Colonic mucosa (tissue), 4 donors: ENCODE data around the gene SNRK. TPM values are rescaled to one million over a fixed set of nuclear protein-coding genes. Genes with fewer than 3 reads are reported as not detected.

Experiments
- DNase-seq: peaks from one replicate; pipeline ENCODE4 v3.0.0-alpha.2; 2020
- H3K27ac ChIP-seq: fragments of 200-600 bp; one replicate; pipeline ENCODE4 v1.8.0; 2021
- H3K27me3 ChIP-seq: fragments of 200-600 bp; one replicate; pipeline ENCODE4 v1.8.0; 2021
- H3K36me3 ChIP-seq: fragments of 200-600 bp; one replicate; pipeline ENCODE4 v1.8.0; 2021
- H3K4me1 ChIP-seq: fragments of 200-600 bp; one replicate; pipeline ENCODE4 v1.8.0; 2021; ENCODE audit warnings: mild to moderate bottlenecking
- H3K4me3 ChIP-seq: fragments of 200-600 bp; one replicate; pipeline ENCODE4 v1.8.0; 2021
- H3K9ac ChIP-seq, 2 donors: one replicate each; pipeline ENCODE4 v1.7.0; 2013; ENCODE audit warnings: control low read depth in 2 of 2, low read depth in 2 of 2, low read length in 2 of 2
- H3K9me3 ChIP-seq: fragments of 200-600 bp; one replicate; pipeline ENCODE4 v1.8.0; 2021
- intact Hi-C: fragments of 100-400 bp; cut with DNase I; formaldehyde crosslinking; loops from one replicate; pipeline ENCODE4 v1.14.1; 2022
- total RNA-seq, 2 donors: library from RNA; stranded (reverse); fragmentation: NEBNext Ultra II Directional in 1 of 2; extraction: Animal tissue kit (Norgen Biotek cat#: 25700) in 1 of 2; gene quantifications; one replicate each; pipeline ENCODE4 v1.2.1, GENCODE V29; 2021
- TF ChIP-seq, protein P1 (sequence below): fragments of 200-600 bp; IDR thresholded peaks from one replicate; pipeline ENCODE4 v1.8.0; 2022; ENCODE audit warnings: antibody characterized with exemption, mild to moderate bottlenecking
- donor health status: healthy.
- donor health status: DM: no; HTN: no; CAD: no.
- donor health status: DM: no; HTN: no; CAD: no.

Gene SNRK
- total RNA-seq, 2 donors from 2014 or later = 19.7 to 48.2 TPM

DNA sequence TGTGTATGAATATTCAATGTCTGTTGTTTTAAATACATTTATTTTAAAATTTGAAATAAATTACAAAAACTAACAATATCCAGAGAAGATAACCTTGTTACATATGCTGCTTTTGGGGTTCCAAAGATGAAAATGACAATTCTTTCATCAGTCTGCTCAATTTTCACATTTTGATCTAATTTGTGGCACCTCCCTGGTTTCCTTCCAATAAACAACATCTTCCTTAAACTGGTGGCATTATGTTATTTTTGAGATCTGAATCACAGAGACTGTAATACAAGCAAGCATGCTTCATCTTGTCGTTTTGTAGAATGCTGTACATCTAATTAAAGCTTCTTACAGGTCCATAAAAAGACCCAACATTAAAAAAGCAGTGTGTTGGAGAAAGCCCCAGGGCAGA, 2.2 kb upstream of the SNRK start:
- DNase-seq = no peak
- H3K9ac ChIP-seq = no peak overlapping the region
- no peak overlapping the region for H3K4me3 ChIP-seq
- H3K9me3 ChIP-seq = no peaks in the 10 kb centered on the region
- H3K36me3 ChIP-seq = no peaks in the 10 kb centered on the region
- H3K27ac ChIP-seq = no peak overlapping the region
- intact Hi-C loops = no loop called here
- H3K4me1 ChIP-seq = peaks cover 13% of the 10 kb centered on the region
- TF ChIP-seq, protein P1, sequence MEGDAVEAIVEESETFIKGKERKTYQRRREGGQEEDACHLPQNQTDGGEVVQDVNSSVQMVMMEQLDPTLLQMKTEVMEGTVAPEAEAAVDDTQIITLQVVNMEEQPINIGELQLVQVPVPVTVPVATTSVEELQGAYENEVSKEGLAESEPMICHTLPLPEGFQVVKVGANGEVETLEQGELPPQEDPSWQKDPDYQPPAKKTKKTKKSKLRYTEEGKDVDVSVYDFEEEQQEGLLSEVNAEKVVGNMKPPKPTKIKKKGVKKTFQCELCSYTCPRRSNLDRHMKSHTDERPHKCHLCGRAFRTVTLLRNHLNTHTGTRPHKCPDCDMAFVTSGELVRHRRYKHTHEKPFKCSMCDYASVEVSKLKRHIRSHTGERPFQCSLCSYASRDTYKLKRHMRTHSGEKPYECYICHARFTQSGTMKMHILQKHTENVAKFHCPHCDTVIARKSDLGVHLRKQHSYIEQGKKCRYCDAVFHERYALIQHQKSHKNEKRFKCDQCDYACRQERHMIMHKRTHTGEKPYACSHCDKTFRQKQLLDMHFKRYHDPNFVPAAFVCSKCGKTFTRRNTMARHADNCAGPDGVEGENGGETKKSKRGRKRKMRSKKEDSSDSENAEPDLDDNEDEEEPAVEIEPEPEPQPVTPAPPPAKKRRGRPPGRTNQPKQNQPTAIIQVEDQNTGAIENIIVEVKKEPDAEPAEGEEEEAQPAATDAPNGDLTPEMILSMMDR = no peak
- no peaks in the 10 kb centered on the region for H3K27me3 ChIP-seq

DNA sequence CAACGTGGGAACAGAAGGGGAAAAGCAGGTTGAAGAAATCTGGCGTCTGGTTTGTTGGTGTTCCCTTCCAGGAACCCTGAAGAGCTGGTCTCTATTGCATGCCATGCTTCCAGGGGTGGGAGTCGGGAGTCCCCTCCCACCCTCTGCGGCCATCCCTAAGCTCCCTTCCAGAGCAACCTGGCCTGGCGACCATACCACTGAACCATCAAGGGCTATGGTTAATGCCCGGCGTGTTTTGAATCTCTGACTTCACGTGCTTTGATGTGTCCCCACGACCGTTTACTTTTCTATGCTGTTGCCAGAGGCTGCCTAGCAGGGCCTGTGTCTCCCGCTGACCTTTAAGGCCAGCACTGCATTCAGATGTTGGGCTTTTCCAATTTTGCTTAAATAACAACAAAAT, 696 bp upstream of the SNRK start:
- Histone ChIP-seq H3K4me1 (peaks cover 13% of the 10 kb centered on the region), H3K27me3 (no peaks in the 10 kb centered on the region), H3K9ac (peak overlapping the region in 1 of 2 donors; percentile 14), H3K27ac (peak overlapping the region; percentile 58), H3K9me3 (no peaks in the 10 kb centered on the region), H3K4me3 (peak overlapping the region; percentile 55), H3K36me3 (no peaks in the 10 kb centered on the region)
- TF ChIP-seq, protein P1 = no peak
- peak; percentile 21 for DNase-seq
- intact Hi-C loops = no loop called here

DNA sequence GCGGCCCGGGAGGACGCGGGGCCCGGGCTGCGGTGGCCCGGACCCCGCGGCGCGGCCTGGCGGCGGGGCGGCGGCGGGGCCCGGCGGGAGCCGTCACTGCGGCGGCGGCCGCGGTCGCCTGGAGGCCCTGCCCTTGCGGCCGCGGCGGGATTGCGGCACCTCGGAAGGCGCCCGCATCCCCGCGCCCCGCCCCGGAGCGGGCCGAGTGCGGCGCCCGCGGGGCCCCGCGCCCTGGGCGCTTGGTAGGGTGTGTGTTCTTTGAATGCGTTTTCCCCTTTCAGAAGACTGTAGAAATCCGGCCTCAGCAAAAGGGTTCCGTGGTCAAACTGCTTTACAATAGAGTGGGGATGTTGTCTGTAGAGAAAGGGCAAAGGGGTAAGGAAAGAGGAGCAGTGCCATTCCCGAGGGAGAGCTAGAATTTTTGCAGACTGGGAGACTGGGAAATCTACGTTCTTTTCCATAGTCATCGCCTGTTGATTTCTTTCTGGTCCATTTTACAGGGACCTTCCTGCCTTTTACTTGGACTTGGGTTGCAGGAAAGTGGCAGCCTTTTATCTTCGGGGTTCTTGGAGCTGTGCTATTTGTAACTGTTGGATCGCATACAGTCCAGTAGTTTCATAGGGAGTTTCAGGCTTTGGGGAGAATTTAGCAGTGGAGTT, 630 bp downstream of the SNRK start:
- no peaks in the 10 kb centered on the region for H3K9me3 ChIP-seq
- TF ChIP-seq, protein P1 = no peak
- peaks cover 13% of the 10 kb centered on the region for H3K4me1 ChIP-seq
- H3K27ac ChIP-seq = peak overlapping the region; percentile 65
- no peaks in the 10 kb centered on the region for H3K36me3 ChIP-seq
- H3K27me3 ChIP-seq = no peaks in the 10 kb centered on the region
- H3K9ac ChIP-seq = peak overlapping the region; percentile 88 to 90
- peak overlapping the region; percentile 32 for H3K4me3 ChIP-seq
- intact Hi-C loops = no loop called here
- DNase-seq = peak; percentile 32

DNA sequence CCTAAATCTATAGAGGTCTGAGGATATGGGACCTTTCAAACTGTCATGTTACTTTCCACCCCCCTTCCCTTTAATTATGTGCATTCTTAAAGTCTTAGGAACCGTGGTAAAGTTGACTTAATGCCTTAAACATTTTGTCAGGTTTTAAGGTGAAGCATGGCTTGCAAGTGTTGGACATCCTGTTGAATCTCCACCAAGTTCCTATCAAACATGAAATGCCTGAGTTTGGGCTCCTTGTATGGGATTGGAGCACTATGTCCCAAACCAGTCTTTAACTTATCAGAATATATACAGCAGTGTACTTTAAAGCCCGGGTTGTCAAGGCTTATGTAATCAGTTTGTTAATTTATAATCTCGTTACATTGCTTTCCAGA, 1.1 kb downstream of the SNRK start:
- Histone ChIP-seq H3K9me3 (no peaks in the 10 kb centered on the region), H3K27me3 (no peaks in the 10 kb centered on the region), H3K4me3 (peak overlapping the region; percentile 32), H3K36me3 (no peaks in the 10 kb centered on the region), H3K9ac (peak overlapping the region; percentile 88 to 90), H3K4me1 (peaks cover 13% of the 10 kb centered on the region), H3K27ac (peak overlapping the region; percentile 65)
- no peak for DNase-seq
- intact Hi-C loops = no loop called here
- TF ChIP-seq, protein P1 = no peak

DNA sequence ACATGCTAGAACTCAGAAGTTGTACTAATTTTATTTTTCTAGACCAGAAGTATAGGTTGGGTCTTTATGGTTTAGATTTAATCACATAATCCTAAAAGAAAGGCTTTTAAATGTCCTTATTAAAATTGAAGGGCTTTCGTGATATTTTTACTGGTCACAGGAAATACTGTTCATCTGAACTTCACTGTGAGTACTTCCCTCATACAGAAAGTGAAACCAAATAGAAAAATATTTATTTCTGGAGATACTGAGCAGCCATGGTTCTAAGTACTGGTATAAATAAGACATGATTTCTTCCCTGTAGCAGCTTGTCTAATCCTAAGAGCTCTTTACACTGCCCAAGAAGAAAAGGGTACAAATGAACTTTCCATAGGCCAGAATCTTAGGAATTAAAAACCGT, 2.0 kb downstream of the SNRK start:
- H3K27ac ChIP-seq = peak overlapping the region; percentile 65
- no peaks in the 10 kb centered on the region for H3K27me3 ChIP-seq
- intact Hi-C loops = no loop called here
- no peaks in the 10 kb centered on the region for H3K9me3 ChIP-seq
- no peaks in the 10 kb centered on the region for H3K36me3 ChIP-seq
- TF ChIP-seq, protein P1 = no peak
- peaks cover 13% of the 10 kb centered on the region for H3K4me1 ChIP-seq
- H3K4me3 ChIP-seq = peak overlapping the region; percentile 32
- peak overlapping the region in 1 of 2 donors; percentile 49 for H3K9ac ChIP-seq
- no peak for DNase-seq
